ENCODE data around the gene MUSTN1.

The MUSTN1 gene

GRCh38 chr3:52790741-52791140, 44.1 kb downstream of the MUSTN1 start:
- no peak overlapping the region for H4K91ac ChIP-seq (ENCODE audit: low read depth, low read length)
- H3K27ac ChIP-seq (ENCODE audit: low read depth, low read length): no peak overlapping the region
- no peak overlapping the region for H3K9ac ChIP-seq (ENCODE audit: low read length)
- H2BK120ac ChIP-seq (ENCODE audit: insufficient read depth, low read length, poor library complexity): no peak overlapping the region
- no peak overlapping the region for H2AK5ac ChIP-seq (ENCODE audit: low read length)
- H4K12ac ChIP-seq (ENCODE audit: low read depth, low read length): no peak overlapping the region
- DNase-seq: no peak
- no peak overlapping the region for H3K18ac ChIP-seq (ENCODE audit: low read length)
- H2BK5ac ChIP-seq (ENCODE audit: low read depth, low read length, poor library complexity): no peak overlapping the region
- no peaks in the 10 kb centered on the region for H3K9me3 ChIP-seq (ENCODE audit: insufficient read depth, low read depth, low read length)
- no peaks in the 10 kb centered on the region for H3K4me1 ChIP-seq (ENCODE audit: control insufficient read depth in 1 of 2, insufficient read depth in 2 of 2, low read length in 2 of 2)
- H3K36me3 ChIP-seq (ENCODE audit: control insufficient read depth in 1 of 2, insufficient read depth in 2 of 2, low read length in 2 of 2): no peaks in the 10 kb centered on the region
- H3K14ac ChIP-seq (ENCODE audit: low read length): no peak overlapping the region
- H4K8ac ChIP-seq (ENCODE audit: low read depth, low read length): no peak overlapping the region
- no peak overlapping the region for H3K4me3 ChIP-seq (ENCODE audit: low read depth, low read length)
- no peaks in the 10 kb centered on the region for H3K79me2 ChIP-seq (ENCODE audit: control insufficient read depth, insufficient read depth, low read length, poor library complexity)
- no peak overlapping the region for H2AFZ ChIP-seq (ENCODE audit: insufficient read depth, low read length, poor library complexity)
- H2BK12ac ChIP-seq (ENCODE audit: low read length): no peak overlapping the region
- H3K4me2 ChIP-seq (ENCODE audit: low read length): no peak overlapping the region
- WGBS (ENCODE audit: extremely low coverage, insufficient coverage, insufficient read length): no CpG with 5 or more reads among the region's 13 CpGs
- no peaks in the 10 kb centered on the region for H3K27me3 ChIP-seq (ENCODE audit: insufficient read depth, low read length)
- no peak overlapping the region for H3K4ac ChIP-seq (ENCODE audit: low read depth, low read length)
- H3K23ac ChIP-seq (ENCODE audit: low read length): no peak overlapping the region
- H3K79me1 ChIP-seq (ENCODE audit: low read length): no peaks in the 10 kb centered on the region

- Histone ChIP-seq H3K9ac (ENCODE audit: low read length) (no peak overlapping the region), H3K4ac (ENCODE audit: low read depth, low read length) (no peak overlapping the region), H3K18ac (ENCODE audit: low read length) (no peak overlapping the region), H2BK120ac (ENCODE audit: insufficient read depth, low read length, poor library complexity) (no peak overlapping the region), H2BK12ac (ENCODE audit: low read length) (no peak overlapping the region), H3K36me3 (ENCODE audit: control insufficient read depth in 1 of 2, insufficient read depth in 2 of 2, low read length in 2 of 2) (no peaks in the 10 kb centered on the region), H2AFZ (ENCODE audit: insufficient read depth, low read length, poor library complexity) (no peak overlapping the region), H3K27ac (ENCODE audit: low read depth, low read length) (no peak overlapping the region), H2AK5ac (ENCODE audit: low read length) (no peak overlapping the region), H3K4me2 (ENCODE audit: low read length) (no peak overlapping the region), H4K91ac (ENCODE audit: low read depth, low read length) (no peak overlapping the region), H3K14ac (ENCODE audit: low read length) (no peak overlapping the region), H4K8ac (ENCODE audit: low read depth, low read length) (no peak overlapping the region), H2BK5ac (ENCODE audit: low read depth, low read length, poor library complexity) (no peak overlapping the region), H3K23ac (ENCODE audit: low read length) (no peak overlapping the region), H3K79me2 (ENCODE audit: control insufficient read depth, insufficient read depth, low read length, poor library complexity) (no peaks in the 10 kb centered on the region), H4K12ac (ENCODE audit: low read depth, low read length) (no peak overlapping the region), H3K4me3 (ENCODE audit: low read depth, low read length) (no peak overlapping the region), H3K79me1 (ENCODE audit: low read length) (no peaks in the 10 kb centered on the region), H3K4me1 (ENCODE audit: control insufficient read depth in 1 of 2, insufficient read depth in 2 of 2, low read length in 2 of 2) (no peaks in the 10 kb centered on the region), H3K9me3 (ENCODE audit: insufficient read depth, low read depth, low read length) (no peaks in the 10 kb centered on the region), H3K27me3 (ENCODE audit: insufficient read depth, low read length) (no peaks in the 10 kb centered on the region)
- WGBS (ENCODE audit: extremely low coverage, insufficient coverage, insufficient read length): no CpG with 5 or more reads among the region's 7 CpGs
- DNase-seq: no peak
Measured at GRCh38 chr3:52790337-52790736, 44.5 kb downstream of the MUSTN1 start.

- Histone ChIP-seq H4K8ac (ENCODE audit: low read depth, low read length) (no peak overlapping the region), H2AFZ (ENCODE audit: insufficient read depth, low read length, poor library complexity) (no peak overlapping the region), H3K36me3 (ENCODE audit: control insufficient read depth in 1 of 2, insufficient read depth in 2 of 2, low read length in 2 of 2) (no peaks in the 10 kb centered on the region), H2BK120ac (ENCODE audit: insufficient read depth, low read length, poor library complexity) (no peak overlapping the region), H2BK5ac (ENCODE audit: low read depth, low read length, poor library complexity) (no peak overlapping the region), H3K23ac (ENCODE audit: low read length) (no peak overlapping the region), H3K4me2 (ENCODE audit: low read length) (no peak overlapping the region), H3K79me2 (ENCODE audit: control insufficient read depth, insufficient read depth, low read length, poor library complexity) (no peaks in the 10 kb centered on the region), H4K91ac (ENCODE audit: low read depth, low read length) (no peak overlapping the region), H3K18ac (ENCODE audit: low read length) (no peak overlapping the region), H4K12ac (ENCODE audit: low read depth, low read length) (no peak overlapping the region), H3K27ac (ENCODE audit: low read depth, low read length) (no peak overlapping the region), H3K27me3 (ENCODE audit: insufficient read depth, low read length) (no peaks in the 10 kb centered on the region), H2AK5ac (ENCODE audit: low read length) (no peak overlapping the region), H3K79me1 (ENCODE audit: low read length) (no peaks in the 10 kb centered on the region), H3K9ac (ENCODE audit: low read length) (no peak overlapping the region), H3K14ac (ENCODE audit: low read length) (no peak overlapping the region), H3K4me3 (ENCODE audit: low read depth, low read length) (no peak overlapping the region), H3K9me3 (ENCODE audit: insufficient read depth, low read depth, low read length) (no peaks in the 10 kb centered on the region), H2BK12ac (ENCODE audit: low read length) (no peak overlapping the region), H3K4me1 (ENCODE audit: control insufficient read depth in 1 of 2, insufficient read depth in 2 of 2, low read length in 2 of 2) (no peaks in the 10 kb centered on the region), H3K4ac (ENCODE audit: low read depth, low read length) (no peak overlapping the region)
- no CpG with 5 or more reads among the region's 6 CpGs for WGBS (ENCODE audit: extremely low coverage, insufficient coverage, insufficient read length)
- no peak for DNase-seq
Measured at GRCh38 chr3:52789746-52790040, 45.1 kb downstream of the MUSTN1 start.

- H2AFZ ChIP-seq (ENCODE audit: insufficient read depth, low read length, poor library complexity): no peak overlapping the region
- no peak overlapping the region for H2BK120ac ChIP-seq (ENCODE audit: insufficient read depth, low read length, poor library complexity)
- no peaks in the 10 kb centered on the region for H3K36me3 ChIP-seq (ENCODE audit: control insufficient read depth in 1 of 2, insufficient read depth in 2 of 2, low read length in 2 of 2)
- H3K79me2 ChIP-seq (ENCODE audit: control insufficient read depth, insufficient read depth, low read length, poor library complexity): no peaks in the 10 kb centered on the region
- WGBS (ENCODE audit: extremely low coverage, insufficient coverage, insufficient read length): no CpG with 5 or more reads among the region's 16 CpGs
- no peak overlapping the region for H3K9ac ChIP-seq (ENCODE audit: low read length)
- no peak overlapping the region for H3K14ac ChIP-seq (ENCODE audit: low read length)
- no peaks in the 10 kb centered on the region for H3K27me3 ChIP-seq (ENCODE audit: insufficient read depth, low read length)
- no peak overlapping the region for H3K18ac ChIP-seq (ENCODE audit: low read length)
- H2BK5ac ChIP-seq (ENCODE audit: low read depth, low read length, poor library complexity): no peak overlapping the region
- no peaks in the 10 kb centered on the region for H3K9me3 ChIP-seq (ENCODE audit: insufficient read depth, low read depth, low read length)
- no peaks in the 10 kb centered on the region for H3K4me1 ChIP-seq (ENCODE audit: control insufficient read depth in 1 of 2, insufficient read depth in 2 of 2, low read length in 2 of 2)
- H3K79me1 ChIP-seq (ENCODE audit: low read length): no peaks in the 10 kb centered on the region
- no peak overlapping the region for H4K91ac ChIP-seq (ENCODE audit: low read depth, low read length)
- no peak overlapping the region for H3K4me2 ChIP-seq (ENCODE audit: low read length)
- no peak overlapping the region for H3K4ac ChIP-seq (ENCODE audit: low read depth, low read length)
- H3K4me3 ChIP-seq (ENCODE audit: low read depth, low read length): no peak overlapping the region
- H2BK12ac ChIP-seq (ENCODE audit: low read length): no peak overlapping the region
- H2AK5ac ChIP-seq (ENCODE audit: low read length): no peak overlapping the region
- DNase-seq: no peak
- no peak overlapping the region for H4K8ac ChIP-seq (ENCODE audit: low read depth, low read length)
- H4K12ac ChIP-seq (ENCODE audit: low read depth, low read length): no peak overlapping the region
- H3K27ac ChIP-seq (ENCODE audit: low read depth, low read length): no peak overlapping the region
- no peak overlapping the region for H3K23ac ChIP-seq (ENCODE audit: low read length)
Measured at GRCh38 chr3:52788890-52789745, 45.7 kb downstream of the MUSTN1 start.
